GM21360 (cell line): ENCODE measurements around the gene LHFPL2.
"Not testable (repeated sequence)": the region's sequence is repeated elsewhere in the genome, so short reads cannot be mapped to it uniquely, and the experiment has no call there.

Source experiments
- ATAC-seq: cut with Tn5 transposase; IDR thresholded peaks from one replicate; pipeline ENCODE4 v1.9.1; 2021; ENCODE audit warnings: mild to moderate bottlenecking, moderate library complexity; ENCODE audit not compliant: unreplicated experiment

The LHFPL2 gene

GRCh38 chr5:78624011-78624541 is 24.5 kb downstream of the LHFPL2 start:
- ATAC-seq = no peak

DNA sequence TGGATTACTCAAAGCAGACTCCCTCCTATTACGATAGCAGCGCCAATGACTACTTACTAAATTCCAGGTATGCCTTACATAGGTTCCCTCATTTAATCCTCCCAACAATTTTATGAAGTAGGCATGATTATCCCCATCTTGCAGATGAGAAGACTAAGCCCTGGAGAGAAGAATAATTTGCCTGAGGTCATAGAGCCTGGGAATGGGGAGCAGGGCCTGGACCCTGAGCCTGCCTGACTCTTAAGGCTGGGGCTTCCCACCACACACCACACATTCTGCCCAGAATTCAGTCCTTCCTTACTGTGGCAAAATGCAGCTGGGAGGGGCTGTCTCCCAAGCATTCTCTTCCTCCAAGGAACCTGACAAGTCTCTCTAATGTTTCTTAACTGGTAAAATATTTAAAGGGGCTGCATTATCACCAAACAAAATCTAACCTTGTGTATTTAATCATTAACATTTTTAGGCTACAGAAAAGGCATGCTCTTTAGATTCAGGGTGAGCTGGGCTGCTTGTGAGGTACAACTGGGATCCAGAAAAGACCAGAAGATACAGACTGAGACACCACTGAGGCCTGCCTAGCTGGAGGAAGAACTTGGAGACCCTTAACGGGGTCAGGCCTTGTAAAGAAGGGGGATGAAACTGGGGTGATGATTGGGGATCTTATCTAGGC is 26.1 kb downstream of the LHFPL2 start:
- ATAC-seq = no peak

DNA sequence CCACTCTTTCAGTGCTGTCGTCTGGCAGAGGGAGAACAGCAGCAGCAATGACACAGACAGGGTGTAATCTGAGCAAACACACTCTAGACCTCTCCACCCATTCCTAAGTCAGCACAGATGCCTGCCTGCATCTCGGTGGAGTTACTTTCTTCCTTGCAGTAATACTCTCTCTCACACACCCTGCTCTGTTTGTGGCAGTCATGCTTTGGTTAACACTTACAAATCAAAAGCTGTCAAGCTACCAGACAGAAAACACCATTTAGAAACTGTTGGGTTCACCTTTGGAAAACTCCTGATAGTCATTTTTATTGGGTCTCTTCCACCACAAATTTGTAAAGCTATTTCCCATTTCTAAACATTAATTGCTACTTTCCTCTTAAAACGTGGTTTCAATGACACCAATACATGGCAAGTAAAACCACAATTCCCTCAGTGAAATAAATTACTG is 27.3 kb downstream of the LHFPL2 start:
- ATAC-seq = no peak

GRCh38 chr5:78620119-78620518 is 28.5 kb downstream of the LHFPL2 start:
- ATAC-seq = not testable (repeated sequence)

GRCh38 chr5:78618303-78618702 is 30.3 kb downstream of the LHFPL2 start:
- no peak for ATAC-seq

DNA sequence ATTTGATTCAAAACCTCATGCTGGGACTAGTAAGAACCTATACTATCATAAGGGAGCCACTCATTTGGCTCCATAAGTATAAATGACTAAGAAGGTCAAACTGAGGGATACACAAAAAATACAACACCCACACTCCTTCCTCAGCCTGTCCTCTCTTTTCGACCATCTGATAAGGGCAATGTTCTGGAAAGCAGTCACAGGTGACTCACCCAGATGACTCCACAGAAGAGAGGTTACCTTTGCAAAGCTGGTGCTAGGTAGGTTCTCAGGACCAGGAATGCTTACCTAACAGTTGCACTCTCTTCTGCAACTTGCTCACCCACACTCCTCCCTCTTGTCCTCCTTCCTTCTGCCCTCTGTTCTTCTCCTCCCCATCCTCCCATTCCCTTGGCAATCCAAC is 32.9 kb downstream of the LHFPL2 start:
- no peak for ATAC-seq

DNA sequence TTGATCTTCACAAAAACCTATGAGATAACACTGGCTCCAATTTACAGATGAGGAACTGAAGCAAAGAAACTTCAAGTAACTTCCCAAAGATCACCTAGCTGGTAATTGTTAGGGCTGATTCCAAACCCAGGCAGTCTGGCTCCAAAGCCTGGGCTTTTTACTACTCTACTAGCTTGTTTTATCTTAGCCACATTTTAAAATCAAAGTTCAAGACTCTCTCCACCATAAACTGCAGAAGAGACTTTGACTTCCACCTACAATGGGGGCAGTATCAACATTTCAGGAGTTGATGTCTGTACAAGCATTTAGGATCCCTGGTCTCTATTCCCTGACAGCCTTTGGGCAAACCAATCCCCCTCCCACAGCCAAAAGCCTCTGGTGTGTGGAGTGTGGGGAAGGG is 33.8 kb downstream of the LHFPL2 start:
- ATAC-seq = no peak

DNA sequence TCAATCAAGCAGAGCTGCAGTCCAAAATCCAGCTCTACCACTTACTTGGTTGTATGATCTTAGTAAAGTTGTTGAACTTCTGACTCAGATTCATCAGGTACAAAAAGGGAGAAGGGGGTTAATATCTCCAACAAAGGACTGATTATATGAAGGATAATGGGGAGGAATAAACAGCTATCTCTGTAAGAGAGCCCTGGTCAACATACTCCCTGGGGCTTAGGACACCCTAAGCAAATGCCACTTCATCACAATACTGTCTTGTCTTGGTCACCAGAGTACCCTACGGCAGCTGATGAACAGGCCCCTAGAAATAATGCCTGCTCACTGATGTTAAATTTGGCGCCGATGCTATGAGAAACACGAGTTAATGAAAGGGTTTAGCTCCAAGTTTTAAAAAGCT is 34.8 kb downstream of the LHFPL2 start:
- no peak for ATAC-seq

- ATAC-seq = no peak
These were observed 35.4 kb downstream of the LHFPL2 start for GRCh38 chr5:78613151-78613533.

GRCh38 chr5:78612227-78613150 is 36.1 kb downstream of the LHFPL2 start:
- ATAC-seq = no peak

DNA sequence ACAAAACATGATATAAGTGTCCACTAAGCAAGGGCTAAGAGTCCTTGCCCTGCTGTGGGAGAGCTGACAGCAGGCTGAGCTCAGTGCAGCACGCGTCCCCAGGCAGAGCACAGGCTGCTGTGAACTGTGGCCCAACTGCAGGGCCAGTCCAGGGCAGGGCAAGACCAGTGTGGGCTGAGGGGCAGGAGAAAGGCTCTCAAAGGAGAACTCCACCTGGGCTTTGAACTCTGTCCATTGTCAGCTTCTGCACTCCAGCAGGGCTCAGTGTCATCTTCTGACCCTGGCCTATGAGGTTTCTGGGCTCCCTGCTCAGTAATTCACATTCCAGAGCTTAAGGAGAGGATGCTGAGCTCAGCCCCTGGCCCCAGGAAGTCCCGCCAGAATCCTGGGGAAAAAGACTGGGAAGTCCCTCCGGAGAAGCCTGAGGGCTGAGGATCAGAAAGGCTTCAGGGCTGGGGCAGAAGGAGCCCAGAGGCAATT is 37.4 kb downstream of the LHFPL2 start:
- no peak for ATAC-seq

DNA sequence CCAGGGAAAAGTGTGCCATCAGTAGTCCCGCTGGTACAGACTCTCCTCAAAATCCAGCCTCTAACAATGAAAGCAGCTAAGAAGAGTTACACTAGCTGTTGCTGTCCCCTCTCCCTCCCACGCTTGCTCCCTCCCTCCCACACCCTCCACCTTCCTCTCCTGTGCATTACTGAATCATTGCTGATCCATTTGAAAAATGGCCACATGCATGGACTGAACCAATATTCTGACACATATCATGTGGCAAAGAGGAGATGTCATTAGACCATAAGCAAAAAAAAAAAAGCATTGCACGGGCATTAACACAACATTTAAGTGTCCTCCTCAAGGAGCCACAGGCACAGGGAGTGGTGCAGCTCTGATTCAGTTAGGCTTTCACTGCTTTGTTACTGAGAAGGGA is 37.9 kb downstream of the LHFPL2 start:
- ATAC-seq = no peak

- ATAC-seq = no peak
These were observed 38.4 kb downstream of the LHFPL2 start for GRCh38 chr5:78610163-78610583.

DNA sequence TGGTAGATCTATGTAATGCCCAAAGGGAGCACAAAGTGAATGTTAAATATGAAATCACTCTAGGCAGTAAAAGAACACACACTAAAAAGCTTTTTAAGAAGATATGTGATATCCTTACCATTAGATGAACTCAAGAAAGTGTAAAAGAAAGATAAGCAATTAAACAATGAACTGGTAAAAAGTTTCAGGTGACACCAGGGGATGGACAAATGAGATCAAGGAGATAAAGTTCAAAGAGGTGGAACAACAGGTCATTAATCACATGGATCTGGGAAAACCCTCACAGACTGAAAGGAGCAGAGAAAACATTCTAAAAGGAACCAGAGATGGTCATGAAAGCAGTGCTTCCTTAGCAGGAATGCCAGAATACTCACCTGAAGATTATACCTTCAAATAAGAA is 40.7 kb downstream of the LHFPL2 start:
- ATAC-seq = no peak

GRCh38 chr5:78606241-78606640 is 42.3 kb downstream of the LHFPL2 start:
- ATAC-seq = no peak

DNA sequence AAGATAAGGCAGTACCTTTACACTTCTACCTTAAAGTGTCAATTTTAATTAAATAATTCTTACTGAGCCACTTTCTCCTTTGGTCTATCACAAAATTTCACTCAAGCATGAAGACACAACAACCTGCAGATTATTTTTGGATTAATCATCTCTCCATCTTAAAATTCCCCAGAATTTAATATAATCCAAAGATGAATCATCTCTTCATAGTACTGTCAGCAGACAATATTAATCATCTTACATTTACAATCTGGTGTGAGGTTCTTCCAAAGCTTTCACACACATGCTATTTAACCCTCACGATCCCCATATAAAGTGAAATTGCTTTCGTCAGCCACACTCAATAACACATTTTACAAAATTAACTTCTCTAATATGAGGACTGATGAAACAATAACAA is 43.0 kb downstream of the LHFPL2 start:
- ATAC-seq = no peak

GRCh38 chr5:78604689-78605285 is 43.8 kb downstream of the LHFPL2 start:
- no peak for ATAC-seq

DNA sequence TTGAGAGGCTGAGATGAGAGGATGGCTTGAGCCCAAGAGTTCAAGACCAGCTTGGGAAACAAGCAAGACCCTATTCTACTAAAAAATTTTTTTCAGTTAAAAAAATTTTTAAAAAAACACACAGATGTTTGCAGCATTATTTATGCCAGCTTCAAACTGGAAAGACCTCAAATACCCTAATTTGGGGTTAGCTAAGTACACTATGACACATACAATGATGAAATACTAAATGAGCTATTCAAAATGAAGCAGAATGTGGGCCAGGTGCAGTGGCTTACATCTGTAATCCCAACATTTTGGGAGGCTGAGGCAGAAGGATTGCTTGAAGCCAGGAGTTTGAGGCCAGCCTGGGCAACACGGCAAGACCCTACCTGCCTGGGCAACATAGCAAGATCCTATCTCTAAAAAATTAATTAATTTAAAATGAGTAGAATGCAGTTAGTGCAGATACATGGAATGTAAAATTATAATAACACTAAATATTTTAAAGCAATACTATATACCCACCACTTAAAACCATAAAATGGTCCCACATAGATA is 44.9 kb downstream of the LHFPL2 start:
- ATAC-seq = no peak

DNA sequence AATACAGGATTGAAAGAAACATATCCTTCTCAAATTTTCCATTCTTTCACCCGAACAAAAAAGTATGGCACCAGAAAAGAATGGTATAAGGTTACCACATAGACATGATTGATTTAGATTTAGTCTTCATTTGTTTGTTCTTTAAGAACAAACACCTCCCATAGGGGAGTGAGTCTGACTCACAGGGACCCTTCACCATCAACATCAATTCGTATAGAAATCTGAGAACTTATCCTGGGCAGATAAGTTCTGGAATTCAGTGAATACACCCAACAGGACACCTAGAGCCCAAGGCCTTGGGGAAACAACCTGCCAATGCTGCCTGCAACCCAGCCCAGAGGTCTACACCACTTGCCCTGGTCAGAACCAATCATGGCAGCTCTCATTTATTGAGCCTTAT is 46.2 kb downstream of the LHFPL2 start:
- ATAC-seq = no peak

- ATAC-seq = no peak
These were observed 46.8 kb downstream of the LHFPL2 start for GRCh38 chr5:78601559-78602314.
